NT2/D1 (cell line): ENCODE data around the gene USP5.
A peak's percentile ranks its signal among the peaks of the same experiment; 100 is the strongest.
"Not testable (repeated sequence)": the region's sequence is repeated elsewhere in the genome, so short reads cannot be mapped to it uniquely, and the experiment has no call there.

ENCODE experiments used
- DNase-seq: peaks from one replicate; pipeline ENCODE4 v3.0.0-alpha.2; 2011; ENCODE audit warnings: low read depth, low spot score
- H3K27me3 ChIP-seq: 2 replicates; pipeline ENCODE4 v1.6.0; 2011; ENCODE audit warnings: mild to moderate bottlenecking; ENCODE audit not compliant: insufficient read length, insufficient read depth
- H3K36me3 ChIP-seq: 2 replicates; pipeline ENCODE4 v1.6.1; 2011; ENCODE audit warnings: mild to moderate bottlenecking, low read length, mixed read lengths; ENCODE audit not compliant: insufficient read depth, insufficient read length
- H3K4me1 ChIP-seq: 2 replicates; pipeline ENCODE4 v1.5.1; 2011; ENCODE audit not compliant: insufficient read depth, insufficient read length
- H3K4me3 ChIP-seq: 2 replicates; pipeline ENCODE4 v1.5.1; 2011; ENCODE audit warnings: low read depth; ENCODE audit not compliant: insufficient read length
- H3K9ac ChIP-seq: 2 replicates; pipeline ENCODE4 v1.6.0; 2011; ENCODE audit warnings: low read depth; ENCODE audit not compliant: insufficient read length
- H3K9me3 ChIP-seq: 2 replicates; pipeline ENCODE4 v1.5.1; 2011; ENCODE audit warnings: mild to moderate bottlenecking, low read length; ENCODE audit not compliant: insufficient read depth
- SUZ12 ChIP-seq: IDR thresholded peaks from 2 replicates; pipeline ENCODE4 v1.6.1; 2011; ENCODE audit not compliant: insufficient read length, insufficient read depth; ENCODE audit errors: extremely low read depth
- YY1 ChIP-seq: IDR thresholded peaks from 2 replicates; pipeline ENCODE4 v1.6.1; 2011; ENCODE audit not compliant: insufficient read length, insufficient read depth
- ZNF274 ChIP-seq: IDR thresholded peaks from 2 replicates; pipeline ENCODE4 v1.6.1; 2011; ENCODE audit warnings: mild to moderate bottlenecking, low read depth, low read length

USP5 gene

GRCh38 chr12:6863586-6864321 lies 11.8 kb downstream of the USP5 start:
- no peak for DNase-seq

GRCh38 chr12:6865307-6865706 lies 13.4 kb downstream of the USP5 start:
- H3K4me3 ChIP-seq, H3K27me3 ChIP-seq, DNase-seq, H3K9ac ChIP-seq, H3K9me3 ChIP-seq: not testable (repeated sequence)
- Histone ChIP-seq H3K36me3 (peaks cover 86% of the 10 kb centered on the region), H3K4me1 (peaks cover 25% of the 10 kb centered on the region)

More at GRCh38 chr12:6863586-6864321, 11.8 kb downstream of the USP5 start:
- TF ChIP-seq SUZ12 (no peak), YY1 (no peak), ZNF274 (no peak)
- H3K9me3 ChIP-seq, result no peaks in the 10 kb centered on the region
- H3K4me3 ChIP-seq, result no peak overlapping the region
- H3K4me1 ChIP-seq, result peaks cover 12% of the 10 kb centered on the region
- H3K36me3 ChIP-seq, result peaks cover 84% of the 10 kb centered on the region
- H3K9ac ChIP-seq, result no peak overlapping the region
- H3K27me3 ChIP-seq, result no peaks in the 10 kb centered on the region

GRCh38 chr12:6866163-6866919 lies 14.4 kb downstream of the USP5 start:
- Histone ChIP-seq H3K4me1 (peaks cover 31% of the 10 kb centered on the region), H3K27me3 (no peaks in the 10 kb centered on the region), H3K9ac (peak overlapping the region; percentile 67), H3K4me3 (peak overlapping the region; percentile 35), H3K9me3 (no peaks in the 10 kb centered on the region), H3K36me3 (peaks cover 86% of the 10 kb centered on the region)
- DNase-seq, result no peak
- TF ChIP-seq ZNF274 (no peak), SUZ12 (no peak), YY1 (no peak)

- DNase-seq, result no peak
- Histone ChIP-seq H3K4me1 (peaks cover 37% of the 10 kb centered on the region), H3K36me3 (peaks cover 86% of the 10 kb centered on the region), H3K27me3 (no peaks in the 10 kb centered on the region), H3K9me3 (no peaks in the 10 kb centered on the region), H3K4me3 (peak overlapping the region; percentile 35), H3K9ac (peak overlapping the region; percentile 67)
- TF ChIP-seq SUZ12, result no peak
- TF ChIP-seq YY1, result no peak
- no peak for TF ChIP-seq ZNF274
Measured at GRCh38 chr12:6866920-6867412, 15.0 kb downstream of the USP5 start.

- peak; percentile 81 for DNase-seq
- peaks cover 38% of the 10 kb centered on the region for H3K4me1 ChIP-seq
- peaks cover 83% of the 10 kb centered on the region for H3K36me3 ChIP-seq
- peak within 1 kb of the TSS; percentile 97 for H3K9ac ChIP-seq
- H3K4me3 ChIP-seq, result peak within 1 kb of the TSS; percentile 97
- TF ChIP-seq ZNF274 (no peak), YY1 (peak; percentile 37), SUZ12 (no peak)
- H3K9me3 ChIP-seq, result no peaks in the 10 kb centered on the region
- no peaks in the 10 kb centered on the region for H3K27me3 ChIP-seq
Measured at GRCh38 chr12:6867413-6868210, 15.7 kb downstream of the USP5 start, which contains the start of gene TPI1. Gene TPI1, plus strand, starts transcription at chr12:6867531. Its CDS starts 36 bp downstream, at chr12:6867567.

- peaks cover 74% of the 10 kb centered on the region for H3K36me3 ChIP-seq
- TF ChIP-seq YY1, result no peak
- TF ChIP-seq SUZ12, result no peak
- no peak for TF ChIP-seq ZNF274
Measured at GRCh38 chr12:6868211-6869048, 16.5 kb downstream of the USP5 start.

More at GRCh38 chr12:6868211-6869048, 16.5 kb downstream of the USP5 start:
- no peaks in the 10 kb centered on the region for H3K9me3 ChIP-seq
- peaks cover 38% of the 10 kb centered on the region for H3K4me1 ChIP-seq
- H3K9ac ChIP-seq, result peak overlapping the region; percentile 97
- no peak for DNase-seq
- peak overlapping the region; percentile 97 for H3K4me3 ChIP-seq
- H3K27me3 ChIP-seq, result no peaks in the 10 kb centered on the region
